HCT116 (cell line): ENCODE results near the gene NAV3. TPM values are rescaled to one million over a fixed set of nuclear protein-coding genes. Genes with fewer than 3 reads are reported as not detected.

ENCODE experiments used
- ATAC-seq: fragments of 200-7000 bp; cut with Tn5 transposase; 2 replicates; pipeline ENCODE4 v1.9.1; 2020; ENCODE audit warnings: mild to moderate bottlenecking, moderate library complexity
- BruUV-seq: library from RNA; stranded (reverse); fragments of 400-500 nt; replicated peaks from 2 replicates; lab custom pipeline; 2021; lab: Mats Ljungman, UMichigan
- CTCF ChIA-PET: fragments of 300-600 bp; sonication (Branson Sonifier 250); formaldehyde crosslinking; loops from one replicate; lab custom pipeline; 2021; ENCODE audit warnings: antibody characterized with exemption; lab: Charles Lee
- POLR2A ChIA-PET: fragments of 300-600, 350-600 bp; sonication (Branson Sonifier 250); formaldehyde crosslinking; loops from one replicate; lab custom pipeline; 2021; ENCODE audit warnings: antibody characterized with exemption; lab: Charles Lee
- RAD21 ChIA-PET, 2 experiments: fragments of 300-600 bp; sonication (Branson Sonifier 250); formaldehyde crosslinking; loops; one replicate each; lab custom pipeline; 2023; ENCODE audit warnings: low total read pairs in 2 of 2; ENCODE audit not compliant: uncharacterized antibody in 2 of 2, unreplicated experiment in 2 of 2, low non-redundant PET in 1 of 2; lab: Charles Lee
- DNase-seq: peaks from one replicate; pipeline ENCODE4 v3.0.0-alpha.2; 2010; ENCODE audit warnings: low read depth, low spot score
- H2AFZ ChIP-seq: fragments of 200-600 bp; shearing (Covaris generic), sonication (generic); 2 replicates; pipeline ENCODE4 v1.6.1; 2017; ENCODE audit warnings: low read depth, mixed run types, mixed read lengths, antibody characterized with exemption, low read length; ENCODE audit not compliant: poor library complexity, severe bottlenecking
- H3K27ac ChIP-seq: 2 replicates; pipeline ENCODE4 v1.5.1; 2012; ENCODE audit warnings: low read depth, low read length
- H3K27me3 ChIP-seq: fragments of 200-600 bp; sonication (generic); 2 replicates; pipeline ENCODE4 v1.6.1; 2016; ENCODE audit warnings: mixed run types, low read length, mixed read lengths; ENCODE audit not compliant: insufficient read depth
- H3K36me3 ChIP-seq, 2 experiments: fragments of 200-500 bp in 1 of 2; fragments of 200-600 bp in 1 of 2; sonication (Bioruptor generic) in 1 of 2; sonication (generic) in 1 of 2; 2 replicates each; pipeline versions ENCODE4 v1.5.1 to v1.6.1; 2014 to 2016; ENCODE audit warnings: low read length in 2 of 2, inconsistent platforms in 1 of 2, mixed read lengths in 1 of 2, mixed run types in 1 of 2; ENCODE audit not compliant: insufficient read depth in 2 of 2, control insufficient read depth in 1 of 2
- H3K4me1 ChIP-seq, 2 experiments: fragments of 200-600 bp in 1 of 2; sonication (generic) in 1 of 2; 2 replicates each; pipeline versions ENCODE4 v1.5.1 to v1.6.1; 2012 to 2017; ENCODE audit warnings: low read length in 2 of 2, inconsistent platforms in 1 of 2, mild to moderate bottlenecking in 1 of 2, mixed read lengths in 1 of 2, mixed run types in 1 of 2, moderate library complexity in 1 of 2; ENCODE audit not compliant: insufficient read depth in 2 of 2, control insufficient read depth in 1 of 2
- H3K4me2 ChIP-seq: fragments of 200-600 bp; sonication (generic); 2 replicates; pipeline ENCODE4 v1.6.1; 2017; ENCODE audit warnings: mixed run types, low read length, mixed read lengths
- H3K4me3 ChIP-seq, 2 experiments: fragments of 200-600 bp in 1 of 2; sonication (generic) in 1 of 2; replicated peaks in 1 of 2; 2 replicates each; pipeline ENCODE4 v1.5.1; 2011 to 2016; ENCODE audit warnings: low read length in 2 of 2, control low read depth in 1 of 2, low read depth in 1 of 2, mild to moderate bottlenecking in 1 of 2, mixed read lengths in 1 of 2, mixed run types in 1 of 2
- H3K79me2 ChIP-seq: fragments of 200-600 bp; sonication (generic); 2 replicates; pipeline ENCODE4 v1.6.1; 2017; ENCODE audit warnings: mild to moderate bottlenecking, mixed run types, low read length, moderate library complexity, mixed read lengths; ENCODE audit not compliant: insufficient read depth
- H3K9ac ChIP-seq: fragments of 200-600 bp; sonication (generic); 2 replicates; pipeline ENCODE4 v1.6.1; 2016; ENCODE audit warnings: low read length, mixed read lengths
- H3K9me2 ChIP-seq: fragments of 200-600 bp; sonication (generic), shearing (Covaris generic); 2 replicates; pipeline ENCODE4 v1.6.1; 2017; ENCODE audit warnings: mixed run types, mild to moderate bottlenecking, moderate library complexity; ENCODE audit not compliant: insufficient read depth
- H3K9me3 ChIP-seq, 2 experiments: fragments of 200-500 bp in 1 of 2; fragments of 200-600 bp in 1 of 2; sonication (Bioruptor generic) in 1 of 2; sonication (generic) in 1 of 2; 2 replicates each; pipeline ENCODE4 v1.6.1; 2014 to 2017; ENCODE audit warnings: low read length in 2 of 2, mixed read lengths in 2 of 2, inconsistent platforms in 1 of 2, low read depth in 1 of 2, mild to moderate bottlenecking in 1 of 2, mixed run types in 1 of 2, moderate library complexity in 1 of 2; ENCODE audit not compliant: control insufficient read depth in 1 of 2, insufficient read depth in 1 of 2
- H4K20me1 ChIP-seq: fragments of 200-600 bp; sonication (generic), shearing (Covaris generic); 2 replicates; pipeline ENCODE4 v1.6.1; 2017; ENCODE audit warnings: mixed run types, mild to moderate bottlenecking, moderate library complexity; ENCODE audit not compliant: insufficient read depth
- CBX3 ChIP-seq: IDR thresholded peaks from 2 replicates; pipeline ENCODE4 v1.6.1; 2012; ENCODE audit warnings: low read depth
- EGR1 ChIP-seq: IDR thresholded peaks from 2 replicates; pipeline ENCODE4 v1.6.1; 2012; ENCODE audit warnings: low read depth
- ELF1 ChIP-seq: IDR thresholded peaks from 2 replicates; pipeline ENCODE4 v1.6.1; 2012; ENCODE audit warnings: low read depth, borderline replicate concordance
- EZH2 ChIP-seq: fragments of 200-600 bp; sonication (generic); IDR thresholded peaks from 2 replicates; pipeline ENCODE4 v1.6.1; 2017; ENCODE audit warnings: antibody characterized with exemption, mixed run types
- EZH2phosphoT487 ChIP-seq: fragments of 200-600 bp; IDR thresholded peaks from 2 replicates; pipeline ENCODE4 v1.6.1; 2018; ENCODE audit warnings: antibody characterized with exemption, borderline replicate concordance
- REST ChIP-seq: IDR thresholded peaks from 2 replicates; pipeline ENCODE4 v1.6.1; 2012; ENCODE audit warnings: low read depth
- SIN3A ChIP-seq: IDR thresholded peaks from 2 replicates; pipeline ENCODE4 v1.6.1; 2012; ENCODE audit warnings: low read depth
- SP1 ChIP-seq: IDR thresholded peaks from 2 replicates; pipeline ENCODE4 v1.6.1; 2012; ENCODE audit warnings: low read depth
- TCF7L2 ChIP-seq: IDR thresholded peaks from 2 replicates; pipeline ENCODE4 v1.7.0; 2011; ENCODE audit warnings: borderline replicate concordance, inconsistent platforms; ENCODE audit not compliant: insufficient read depth, insufficient read length; ENCODE audit errors: extremely low read depth
- YY1 ChIP-seq: IDR thresholded peaks from 2 replicates; pipeline ENCODE4 v1.6.1; 2011; ENCODE audit warnings: low read length, low read depth, moderate library complexity, mild to moderate bottlenecking; ENCODE audit not compliant: insufficient replicate concordance; ENCODE audit errors: extremely low read depth
- ZFX ChIP-seq: fragments of 450-650 bp; IDR thresholded peaks from 2 replicates; pipeline ENCODE4 v1.6.1; 2017
- intact Hi-C: fragments of 100-400 bp; cut with micrococcal nuclease; formaldehyde crosslinking; loops from 2 replicates; pipeline ENCODE4 v1.10.0; 2022
- total RNA-seq: library from RNA; stranded (reverse); gene quantifications from one replicate; pipeline ENCODE4 v1.2.1, GENCODE V29; 2021; ENCODE audit not compliant: unreplicated experiment
- TF ChIP-seq, protein P1 (sequence below): IDR thresholded peaks from 2 replicates; pipeline ENCODE4 v1.6.1; 2011; ENCODE audit warnings: mild to moderate bottlenecking, low read length, moderate library complexity; ENCODE audit not compliant: insufficient replicate concordance; ENCODE audit errors: extremely low read depth
- TF ChIP-seq, protein P2 (sequence below): IDR thresholded peaks from 2 replicates; pipeline ENCODE4 v1.6.1; 2012
- TF ChIP-seq, protein P3 (sequence below): IDR thresholded peaks from 2 replicates; pipeline ENCODE4 v1.6.1; 2012

NAV3 gene
- total RNA-seq, 1 experiment from 2014 or later, result 7.8 TPM

- no peaks in the 10 kb centered on the region for H3K27me3 ChIP-seq
- no peaks in the 10 kb centered on the region for H3K9me3 ChIP-seq
- TF ChIP-seq, protein P1, sequence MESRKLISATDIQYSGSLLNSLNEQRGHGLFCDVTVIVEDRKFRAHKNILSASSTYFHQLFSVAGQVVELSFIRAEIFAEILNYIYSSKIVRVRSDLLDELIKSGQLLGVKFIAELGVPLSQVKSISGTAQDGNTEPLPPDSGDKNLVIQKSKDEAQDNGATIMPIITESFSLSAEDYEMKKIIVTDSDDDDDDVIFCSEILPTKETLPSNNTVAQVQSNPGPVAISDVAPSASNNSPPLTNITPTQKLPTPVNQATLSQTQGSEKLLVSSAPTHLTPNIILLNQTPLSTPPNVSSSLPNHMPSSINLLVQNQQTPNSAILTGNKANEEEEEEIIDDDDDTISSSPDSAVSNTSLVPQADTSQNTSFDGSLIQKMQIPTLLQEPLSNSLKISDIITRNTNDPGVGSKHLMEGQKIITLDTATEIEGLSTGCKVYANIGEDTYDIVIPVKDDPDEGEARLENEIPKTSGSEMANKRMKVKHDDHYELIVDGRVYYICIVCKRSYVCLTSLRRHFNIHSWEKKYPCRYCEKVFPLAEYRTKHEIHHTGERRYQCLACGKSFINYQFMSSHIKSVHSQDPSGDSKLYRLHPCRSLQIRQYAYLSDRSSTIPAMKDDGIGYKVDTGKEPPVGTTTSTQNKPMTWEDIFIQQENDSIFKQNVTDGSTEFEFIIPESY, result no peak
- TF ChIP-seq EZH2phosphoT487 (no peak), REST (no peak), ELF1 (no peak), CBX3 (no peak), TCF7L2 (no peak), EZH2 (no peak), EGR1 (no peak), ZFX (no peak), SP1 (no peak), SIN3A (no peak), YY1 (no peak)
- TF ChIP-seq, protein P2, sequence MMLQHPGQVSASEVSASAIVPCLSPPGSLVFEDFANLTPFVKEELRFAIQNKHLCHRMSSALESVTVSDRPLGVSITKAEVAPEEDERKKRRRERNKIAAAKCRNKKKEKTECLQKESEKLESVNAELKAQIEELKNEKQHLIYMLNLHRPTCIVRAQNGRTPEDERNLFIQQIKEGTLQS, result no peak
- TF ChIP-seq, protein P3, sequence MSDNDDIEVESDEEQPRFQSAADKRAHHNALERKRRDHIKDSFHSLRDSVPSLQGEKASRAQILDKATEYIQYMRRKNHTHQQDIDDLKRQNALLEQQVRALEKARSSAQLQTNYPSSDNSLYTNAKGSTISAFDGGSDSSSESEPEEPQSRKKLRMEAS, result no peak
- H3K4me3 ChIP-seq, result no peak overlapping the region
- no peak overlapping the region for H2AFZ ChIP-seq
- H3K27ac ChIP-seq, result no peak overlapping the region
- no peak overlapping the region for H3K4me2 ChIP-seq
- H3K4me1 ChIP-seq, result no peaks in the 10 kb centered on the region
- ATAC-seq, result no peak
- no peaks in the 10 kb centered on the region for H4K20me1 ChIP-seq
- RAD21 ChIA-PET, result no interaction called here
- DNase-seq, result no peak
- no peaks in the 10 kb centered on the region for H3K9me2 ChIP-seq
- CTCF ChIA-PET, result no interaction called here
- no peaks in the 10 kb centered on the region for H3K79me2 ChIP-seq
- POLR2A ChIA-PET, result no interaction called here
- no peak overlapping the region for H3K9ac ChIP-seq
- H3K36me3 ChIP-seq, result no peaks in the 10 kb centered on the region
- no TSS peak for BruUV-seq
- intact Hi-C loops, result no loop called here
These were observed 17.1 kb upstream of the NAV3 start for GRCh38 chr12:77813558-77813957.
